ENCODE data around the gene CUX1.

DNA sequence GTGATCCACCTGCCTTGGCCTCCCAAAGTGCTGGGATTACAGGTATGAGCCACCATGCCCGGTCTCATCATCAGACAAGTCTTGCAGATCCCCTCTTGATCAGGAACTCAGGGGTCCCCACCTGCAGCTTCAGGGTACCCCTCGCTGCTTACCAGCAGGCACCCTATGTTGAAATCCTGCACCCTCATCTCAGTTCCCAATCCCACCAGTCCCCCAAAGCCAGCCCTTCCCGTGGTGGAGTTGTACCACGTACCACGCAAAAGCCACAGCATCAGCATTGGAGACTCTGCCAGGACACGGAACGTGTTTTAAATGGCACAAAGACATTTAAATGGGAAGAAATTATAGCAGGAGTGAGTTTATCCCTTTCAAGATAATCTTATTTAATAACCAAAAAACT, 202.0 kb downstream of the CUX1 start:
- TF ChIP-seq CTCF (IDR thresholded peaks at IDR 0.05) (no peak), POLR2A (IDR thresholded peaks at IDR 0.05) (no peak)

Measured in ovary (tissue), 3 donors.